HEK293 (cell line): ENCODE results near the gene SLAIN2.
A peak's percentile ranks its signal among the peaks of the same experiment; 100 is the strongest.

ENCODE experiments used
- CTCF ChIA-PET: fragments of 350-600 bp; formaldehyde crosslinking; extraction: SDS; loops from one replicate; lab custom pipeline; 2021; ENCODE audit warnings: antibody characterized with exemption; lab: Yijun Ruan, JAX
- POLR2A ChIA-PET: fragments of 300-600 bp; formaldehyde crosslinking; extraction: SDS; loops from one replicate; lab custom pipeline; 2020; ENCODE audit warnings: antibody characterized with exemption, inconsistent platforms; lab: Yijun Ruan, JAX
- H3K27ac ChIP-seq: fragments of 200-500 bp; sonication (Bioruptor generic); 2 replicates; pipeline ENCODE4 v1.5.1; 2014; ENCODE audit warnings: low read depth, low read length, control low read depth, inconsistent platforms; ENCODE audit errors: extremely low read depth
- H3K36me3 ChIP-seq, 2 experiments: fragments of 200-500 bp in 1 of 2; sonication (Bioruptor generic) in 1 of 2; 1 replicate in 1 of 2; 2 replicates in 1 of 2; pipeline ENCODE4 v1.5.1; 2014 to 2017; ENCODE audit warnings: inconsistent platforms in 2 of 2, low read length in 2 of 2; ENCODE audit not compliant: control insufficient read depth in 2 of 2, insufficient read depth in 1 of 2
- H3K4me1 ChIP-seq: fragments of 200-500 bp; sonication (Bioruptor generic); 2 replicates; pipeline ENCODE4 v1.5.1; 2014; ENCODE audit warnings: mild to moderate bottlenecking, low read length, inconsistent platforms; ENCODE audit not compliant: control insufficient read depth, insufficient read depth
- H3K4me3 ChIP-seq: 2 replicates; pipeline ENCODE4 v1.5.1; 2011; ENCODE audit warnings: low read depth, mild to moderate bottlenecking, control low read depth, low read length, moderate library complexity
- H3K9me3 ChIP-seq: fragments of 200-500 bp; sonication (Bioruptor generic); 2 replicates; pipeline ENCODE4 v1.5.1; 2014; ENCODE audit warnings: low read depth, low read length, inconsistent platforms; ENCODE audit not compliant: control insufficient read depth, insufficient read depth
- KLF16 ChIP-seq: fragments of 450-650 bp; formaldehyde crosslinking; IDR thresholded peaks from 2 replicates; pipeline ENCODE4 v1.5.1; 2017; ENCODE audit warnings: missing biosample characterization, missing genetic modification characterization
- REPIN1 ChIP-seq: fragments of 450-650 bp; formaldehyde crosslinking; IDR thresholded peaks from 2 replicates; pipeline ENCODE4 v1.5.1; 2017; ENCODE audit warnings: missing biosample characterization, missing genetic modification characterization, low read depth
- SP3 ChIP-seq: fragments of 450-650 bp; formaldehyde crosslinking; IDR thresholded peaks from 2 replicates; pipeline ENCODE4 v1.5.1; 2016; ENCODE audit warnings: missing biosample characterization, missing genetic modification characterization
- SP7 ChIP-seq: fragments of 450-650 bp; formaldehyde crosslinking; IDR thresholded peaks from 2 replicates; pipeline ENCODE4 v1.5.1; 2016; ENCODE audit warnings: missing biosample characterization, missing genetic modification characterization
- ZBTB17 ChIP-seq: fragments of 450-650 bp; formaldehyde crosslinking; IDR thresholded peaks from 2 replicates; pipeline ENCODE4 v1.5.1; 2016; ENCODE audit warnings: missing biosample characterization, missing genetic modification characterization
- ZBTB48 ChIP-seq: fragments of 450-650 bp; formaldehyde crosslinking; IDR thresholded peaks from 2 replicates; pipeline ENCODE4 v1.5.1; 2016; ENCODE audit warnings: missing biosample characterization, missing genetic modification characterization
- ZFP69B ChIP-seq: fragments of 450-650 bp; formaldehyde crosslinking; IDR thresholded peaks from 2 replicates; pipeline ENCODE4 v1.5.1; 2016; ENCODE audit warnings: missing biosample characterization, missing genetic modification characterization
- ZNF184 ChIP-seq: fragments of 450-650 bp; IDR thresholded peaks from 2 replicates; pipeline ENCODE4 v1.5.1; 2018; ENCODE audit warnings: missing biosample characterization, mild to moderate bottlenecking, missing genetic modification characterization
- ZNF211 ChIP-seq: fragments of 450-650 bp; formaldehyde crosslinking; IDR thresholded peaks from 2 replicates; pipeline ENCODE4 v1.5.1; 2016; ENCODE audit warnings: low read depth, missing biosample characterization, missing genetic modification characterization
- ZNF221 ChIP-seq: fragments of 450-650 bp; formaldehyde crosslinking; IDR thresholded peaks from 2 replicates; pipeline ENCODE4 v1.5.1; 2017; ENCODE audit warnings: missing biosample characterization, missing genetic modification characterization, borderline replicate concordance
- ZNF37A ChIP-seq: fragments of 450-650 bp; IDR thresholded peaks from 2 replicates; pipeline ENCODE4 v1.5.1; 2018; ENCODE audit warnings: missing biosample characterization, missing genetic modification characterization
- ZNF391 ChIP-seq: fragments of 450-650 bp; formaldehyde crosslinking; IDR thresholded peaks from 2 replicates; pipeline ENCODE4 v1.5.1; 2016; ENCODE audit warnings: low read depth, missing biosample characterization, missing genetic modification characterization, borderline replicate concordance
- ZNF600 ChIP-seq: fragments of 450-650 bp; formaldehyde crosslinking; IDR thresholded peaks from 2 replicates; pipeline ENCODE4 v1.5.1; 2016; ENCODE audit warnings: missing biosample characterization, missing genetic modification characterization
- ZNF629 ChIP-seq: fragments of 450-650 bp; formaldehyde crosslinking; IDR thresholded peaks from 2 replicates; pipeline ENCODE4 v1.5.1; 2017; ENCODE audit warnings: missing biosample characterization, missing genetic modification characterization
- ZNF747 ChIP-seq: fragments of 450-650 bp; formaldehyde crosslinking; IDR thresholded peaks from 2 replicates; pipeline ENCODE4 v1.5.1; 2016; ENCODE audit warnings: missing biosample characterization, missing genetic modification characterization
- ZNF785 ChIP-seq: fragments of 450-650 bp; formaldehyde crosslinking; IDR thresholded peaks from 2 replicates; pipeline ENCODE4 v1.5.1; 2016; ENCODE audit warnings: missing biosample characterization, missing genetic modification characterization
- ZNF830 ChIP-seq: fragments of 450-650 bp; IDR thresholded peaks from 2 replicates; pipeline ENCODE4 v1.5.0; 2018; ENCODE audit warnings: missing biosample characterization, missing genetic modification characterization, low read depth, mild to moderate bottlenecking, moderate library complexity
- ZSCAN23 ChIP-seq: fragments of 450-650 bp; formaldehyde crosslinking; IDR thresholded peaks from 2 replicates; pipeline ENCODE4 v1.5.1; 2016; ENCODE audit warnings: missing biosample characterization, missing genetic modification characterization
- TF ChIP-seq, protein P1 (sequence below): fragments of 450-650 bp; formaldehyde crosslinking; IDR thresholded peaks from 2 replicates; pipeline ENCODE4 v1.5.1; 2017; ENCODE audit warnings: missing biosample characterization, missing genetic modification characterization
- TF ChIP-seq, protein P2 (sequence below): fragments of 450-650 bp; IDR thresholded peaks from 2 replicates; pipeline ENCODE4 v1.5.1; 2018; ENCODE audit warnings: missing biosample characterization, missing genetic modification characterization
- TF ChIP-seq, protein P3 (sequence below): fragments of 450-650 bp; formaldehyde crosslinking; IDR thresholded peaks from 2 replicates; pipeline ENCODE4 v1.5.1; 2017; ENCODE audit warnings: missing biosample characterization, missing genetic modification characterization
- TF ChIP-seq, protein P4 (sequence below): fragments of 450-650 bp; formaldehyde crosslinking; IDR thresholded peaks from 2 replicates; pipeline ENCODE4 v1.5.1; 2016; ENCODE audit warnings: missing biosample characterization, missing genetic modification characterization, borderline replicate concordance

Gene SLAIN2

DNA sequence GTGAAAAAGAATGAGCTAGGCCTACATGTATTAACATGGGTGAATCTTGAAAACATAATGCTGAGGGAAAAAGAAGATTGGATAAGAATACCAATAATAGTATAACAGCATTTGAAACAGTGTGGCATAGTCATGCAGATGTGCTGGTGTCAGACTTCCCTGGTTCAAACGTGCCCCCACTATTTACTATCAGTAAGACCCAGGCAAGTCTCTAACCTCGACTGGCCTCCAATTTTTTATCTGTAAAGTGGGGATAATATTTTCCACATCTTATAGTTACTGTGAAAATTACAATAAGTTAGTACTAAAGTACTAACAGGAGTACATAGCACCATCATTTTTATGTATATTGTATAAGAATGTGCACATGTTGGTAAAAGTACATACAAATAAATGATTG is 17.0 kb upstream of the SLAIN2 start (continued):
- TF ChIP-seq, protein P1, sequence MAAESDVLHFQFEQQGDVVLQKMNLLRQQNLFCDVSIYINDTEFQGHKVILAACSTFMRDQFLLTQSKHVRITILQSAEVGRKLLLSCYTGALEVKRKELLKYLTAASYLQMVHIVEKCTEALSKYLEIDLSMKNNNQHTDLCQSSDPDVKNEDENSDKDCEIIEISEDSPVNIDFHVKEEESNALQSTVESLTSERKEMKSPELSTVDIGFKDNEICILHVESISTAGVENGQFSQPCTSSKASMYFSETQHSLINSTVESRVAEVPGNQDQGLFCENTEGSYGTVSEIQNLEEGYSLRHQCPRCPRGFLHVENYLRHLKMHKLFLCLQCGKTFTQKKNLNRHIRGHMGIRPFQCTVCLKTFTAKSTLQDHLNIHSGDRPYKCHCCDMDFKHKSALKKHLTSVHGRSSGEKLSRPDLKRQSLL, result no peak
- TF ChIP-seq ZNF830 (no peak), ZNF600 (tag by site-specific recombination) (no peak), ZNF221 (tag by site-specific recombination) (no peak)

DNA sequence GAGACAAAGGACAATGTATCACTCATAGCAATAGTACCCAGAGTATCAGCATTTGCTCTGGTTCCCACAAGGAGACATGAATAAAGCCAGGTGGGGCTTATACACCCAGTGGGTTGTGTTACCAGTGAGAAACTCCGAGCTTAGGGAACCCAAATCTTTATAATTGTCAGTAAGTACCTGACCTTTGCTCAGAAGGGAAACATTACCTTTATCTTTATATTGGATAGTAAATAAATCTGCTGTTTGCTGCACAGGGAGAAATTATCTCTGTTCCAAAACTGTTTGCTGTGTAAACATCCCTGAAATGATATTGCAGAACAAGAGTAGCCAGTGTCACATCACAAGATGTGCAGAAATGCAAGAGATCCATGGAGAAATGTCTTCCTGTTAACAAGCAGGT is 12.1 kb upstream of the SLAIN2 start:
- CTCF ChIA-PET, result interaction anchor here (1.8 kb wide), 1 partner anchor 14 kb away, joined by 5 read pairs; no protein-coding TSS in a partner anchor
- Histone ChIP-seq H3K4me1 (0 out of 2 replicates have a peak, but pooled peaks cover 2% of the 10 kb centered on the region), H3K9me3 (no peaks in the 10 kb centered on the region), H3K4me3 (no peak overlapping the region), H3K36me3 (no peaks in the 10 kb centered on the region), H3K27ac (no peak overlapping the region)
- POLR2A ChIA-PET, result no interaction called here
- no peak for TF ChIP-seq ZSCAN23
- TF ChIP-seq ZNF629 (tag by site-specific recombination), result no peak
- TF ChIP-seq ZNF211 (tag by site-specific recombination), result no peak
- TF ChIP-seq, protein P2, sequence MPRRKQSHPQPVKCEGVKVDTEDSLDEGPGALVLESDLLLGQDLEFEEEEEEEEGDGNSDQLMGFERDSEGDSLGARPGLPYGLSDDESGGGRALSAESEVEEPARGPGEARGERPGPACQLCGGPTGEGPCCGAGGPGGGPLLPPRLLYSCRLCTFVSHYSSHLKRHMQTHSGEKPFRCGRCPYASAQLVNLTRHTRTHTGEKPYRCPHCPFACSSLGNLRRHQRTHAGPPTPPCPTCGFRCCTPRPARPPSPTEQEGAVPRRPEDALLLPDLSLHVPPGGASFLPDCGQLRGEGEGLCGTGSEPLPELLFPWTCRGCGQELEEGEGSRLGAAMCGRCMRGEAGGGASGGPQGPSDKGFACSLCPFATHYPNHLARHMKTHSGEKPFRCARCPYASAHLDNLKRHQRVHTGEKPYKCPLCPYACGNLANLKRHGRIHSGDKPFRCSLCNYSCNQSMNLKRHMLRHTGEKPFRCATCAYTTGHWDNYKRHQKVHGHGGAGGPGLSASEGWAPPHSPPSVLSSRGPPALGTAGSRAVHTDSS (tag by site-specific recombination), result no peak
- TF ChIP-seq ZBTB17 (tag by site-specific recombination), result no peak
- no peak for TF ChIP-seq ZBTB48
- no peak for TF ChIP-seq REPIN1 (tag by site-specific recombination)
- TF ChIP-seq ZNF391 (tag by site-specific recombination), result no peak
- TF ChIP-seq, protein P3, sequence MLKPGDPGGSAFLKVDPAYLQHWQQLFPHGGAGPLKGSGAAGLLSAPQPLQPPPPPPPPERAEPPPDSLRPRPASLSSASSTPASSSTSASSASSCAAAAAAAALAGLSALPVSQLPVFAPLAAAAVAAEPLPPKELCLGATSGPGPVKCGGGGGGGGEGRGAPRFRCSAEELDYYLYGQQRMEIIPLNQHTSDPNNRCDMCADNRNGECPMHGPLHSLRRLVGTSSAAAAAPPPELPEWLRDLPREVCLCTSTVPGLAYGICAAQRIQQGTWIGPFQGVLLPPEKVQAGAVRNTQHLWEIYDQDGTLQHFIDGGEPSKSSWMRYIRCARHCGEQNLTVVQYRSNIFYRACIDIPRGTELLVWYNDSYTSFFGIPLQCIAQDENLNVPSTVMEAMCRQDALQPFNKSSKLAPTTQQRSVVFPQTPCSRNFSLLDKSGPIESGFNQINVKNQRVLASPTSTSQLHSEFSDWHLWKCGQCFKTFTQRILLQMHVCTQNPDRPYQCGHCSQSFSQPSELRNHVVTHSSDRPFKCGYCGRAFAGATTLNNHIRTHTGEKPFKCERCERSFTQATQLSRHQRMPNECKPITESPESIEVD (tag by site-specific recombination), result 0 out of 2 replicates have a peak, but pooled peaks have one; percentile 14
- TF ChIP-seq, all 188 proteins: peak for 1

DNA sequence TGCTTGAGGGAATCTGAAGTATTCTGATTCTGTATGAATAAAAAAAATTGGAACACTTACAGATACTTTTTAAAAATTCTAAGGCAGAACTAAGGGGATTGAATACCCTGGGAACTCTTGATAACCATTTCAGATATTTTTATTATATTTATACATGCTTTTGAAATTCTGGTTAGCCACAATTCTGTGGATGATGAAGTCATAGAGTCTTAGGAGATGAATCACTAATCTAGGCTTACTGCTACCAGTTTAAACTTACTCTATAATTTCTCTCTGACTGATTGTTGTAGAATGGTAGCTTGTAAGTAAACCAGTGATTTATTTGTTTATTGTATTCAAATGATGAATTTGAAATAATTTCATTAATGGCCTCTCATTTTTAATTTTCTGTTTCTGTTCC is 11.4 kb upstream of the SLAIN2 start:
- Histone ChIP-seq H3K9me3 (no peaks in the 10 kb centered on the region), H3K4me3 (no peak overlapping the region), H3K27ac (no peak overlapping the region), H3K36me3 (no peaks in the 10 kb centered on the region), H3K4me1 (0 out of 2 replicates have a peak, but pooled peaks cover 2% of the 10 kb centered on the region)
- ChIA-PET CTCF (interaction anchor here (0.5 kb wide), 1 partner anchor 65 kb away, joined by 3 read pairs; no protein-coding TSS in a partner anchor), POLR2A (no interaction called here)
- peak; percentile 55 for TF ChIP-seq ZNF629 (tag by site-specific recombination)
- no peak for TF ChIP-seq ZNF785 (tag by site-specific recombination)
- no peak for TF ChIP-seq KLF16 (tag by site-specific recombination)
- no peak for TF ChIP-seq ZNF747 (tag by site-specific recombination)
- TF ChIP-seq ZNF184 (tag by site-specific recombination), result no peak
- no peak for TF ChIP-seq ZFP69B (tag by site-specific recombination)
- TF ChIP-seq, protein P4, sequence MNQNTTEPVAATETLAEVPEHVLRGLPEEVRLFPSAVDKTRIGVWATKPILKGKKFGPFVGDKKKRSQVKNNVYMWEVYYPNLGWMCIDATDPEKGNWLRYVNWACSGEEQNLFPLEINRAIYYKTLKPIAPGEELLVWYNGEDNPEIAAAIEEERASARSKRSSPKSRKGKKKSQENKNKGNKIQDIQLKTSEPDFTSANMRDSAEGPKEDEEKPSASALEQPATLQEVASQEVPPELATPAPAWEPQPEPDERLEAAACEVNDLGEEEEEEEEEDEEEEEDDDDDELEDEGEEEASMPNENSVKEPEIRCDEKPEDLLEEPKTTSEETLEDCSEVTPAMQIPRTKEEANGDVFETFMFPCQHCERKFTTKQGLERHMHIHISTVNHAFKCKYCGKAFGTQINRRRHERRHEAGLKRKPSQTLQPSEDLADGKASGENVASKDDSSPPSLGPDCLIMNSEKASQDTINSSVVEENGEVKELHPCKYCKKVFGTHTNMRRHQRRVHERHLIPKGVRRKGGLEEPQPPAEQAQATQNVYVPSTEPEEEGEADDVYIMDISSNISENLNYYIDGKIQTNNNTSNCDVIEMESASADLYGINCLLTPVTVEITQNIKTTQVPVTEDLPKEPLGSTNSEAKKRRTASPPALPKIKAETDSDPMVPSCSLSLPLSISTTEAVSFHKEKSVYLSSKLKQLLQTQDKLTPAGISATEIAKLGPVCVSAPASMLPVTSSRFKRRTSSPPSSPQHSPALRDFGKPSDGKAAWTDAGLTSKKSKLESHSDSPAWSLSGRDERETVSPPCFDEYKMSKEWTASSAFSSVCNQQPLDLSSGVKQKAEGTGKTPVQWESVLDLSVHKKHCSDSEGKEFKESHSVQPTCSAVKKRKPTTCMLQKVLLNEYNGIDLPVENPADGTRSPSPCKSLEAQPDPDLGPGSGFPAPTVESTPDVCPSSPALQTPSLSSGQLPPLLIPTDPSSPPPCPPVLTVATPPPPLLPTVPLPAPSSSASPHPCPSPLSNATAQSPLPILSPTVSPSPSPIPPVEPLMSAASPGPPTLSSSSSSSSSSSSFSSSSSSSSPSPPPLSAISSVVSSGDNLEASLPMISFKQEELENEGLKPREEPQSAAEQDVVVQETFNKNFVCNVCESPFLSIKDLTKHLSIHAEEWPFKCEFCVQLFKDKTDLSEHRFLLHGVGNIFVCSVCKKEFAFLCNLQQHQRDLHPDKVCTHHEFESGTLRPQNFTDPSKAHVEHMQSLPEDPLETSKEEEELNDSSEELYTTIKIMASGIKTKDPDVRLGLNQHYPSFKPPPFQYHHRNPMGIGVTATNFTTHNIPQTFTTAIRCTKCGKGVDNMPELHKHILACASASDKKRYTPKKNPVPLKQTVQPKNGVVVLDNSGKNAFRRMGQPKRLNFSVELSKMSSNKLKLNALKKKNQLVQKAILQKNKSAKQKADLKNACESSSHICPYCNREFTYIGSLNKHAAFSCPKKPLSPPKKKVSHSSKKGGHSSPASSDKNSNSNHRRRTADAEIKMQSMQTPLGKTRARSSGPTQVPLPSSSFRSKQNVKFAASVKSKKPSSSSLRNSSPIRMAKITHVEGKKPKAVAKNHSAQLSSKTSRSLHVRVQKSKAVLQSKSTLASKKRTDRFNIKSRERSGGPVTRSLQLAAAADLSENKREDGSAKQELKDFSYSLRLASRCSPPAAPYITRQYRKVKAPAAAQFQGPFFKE, result no peak
- TF ChIP-seq ZNF37A (tag by site-specific recombination), result no peak
- no peak for TF ChIP-seq SP3 (tag by site-specific recombination)
- TF ChIP-seq, protein P3 (tag by site-specific recombination), result 0 out of 2 replicates have a peak, but pooled peaks have one; percentile 47
- TF ChIP-seq SP7 (tag by site-specific recombination), result peak; percentile 73
